Uterus (tissue), 2 donors: ENCODE results near the gene GM2A.

Source experiments
- POLR2A ChIP-seq, 2 donors: fragments of 450-650 bp; IDR thresholded peaks; one replicate each; pipeline ENCODE4 v1.6.1; 2016; ENCODE audit warnings: antibody characterized with exemption in 2 of 2, mild to moderate bottlenecking in 1 of 2, moderate library complexity in 1 of 2
- TF ChIP-seq, protein P1 (sequence below), 4 experiments: fragments of 200-600 bp in 2 of 4; fragments of 450-650 bp in 2 of 4; sonication (generic) in 2 of 4; IDR thresholded peaks; one replicate each; pipeline ENCODE4 v1.5.1; 2016 to 2019; ENCODE audit warnings: antibody characterized with exemption in 4 of 4, mild to moderate bottlenecking in 2 of 4, moderate library complexity in 1 of 4

GRCh38 chr5:151234476-151235238 lies 18.3 kb upstream of the GM2A start:
- TF ChIP-seq, protein P1, sequence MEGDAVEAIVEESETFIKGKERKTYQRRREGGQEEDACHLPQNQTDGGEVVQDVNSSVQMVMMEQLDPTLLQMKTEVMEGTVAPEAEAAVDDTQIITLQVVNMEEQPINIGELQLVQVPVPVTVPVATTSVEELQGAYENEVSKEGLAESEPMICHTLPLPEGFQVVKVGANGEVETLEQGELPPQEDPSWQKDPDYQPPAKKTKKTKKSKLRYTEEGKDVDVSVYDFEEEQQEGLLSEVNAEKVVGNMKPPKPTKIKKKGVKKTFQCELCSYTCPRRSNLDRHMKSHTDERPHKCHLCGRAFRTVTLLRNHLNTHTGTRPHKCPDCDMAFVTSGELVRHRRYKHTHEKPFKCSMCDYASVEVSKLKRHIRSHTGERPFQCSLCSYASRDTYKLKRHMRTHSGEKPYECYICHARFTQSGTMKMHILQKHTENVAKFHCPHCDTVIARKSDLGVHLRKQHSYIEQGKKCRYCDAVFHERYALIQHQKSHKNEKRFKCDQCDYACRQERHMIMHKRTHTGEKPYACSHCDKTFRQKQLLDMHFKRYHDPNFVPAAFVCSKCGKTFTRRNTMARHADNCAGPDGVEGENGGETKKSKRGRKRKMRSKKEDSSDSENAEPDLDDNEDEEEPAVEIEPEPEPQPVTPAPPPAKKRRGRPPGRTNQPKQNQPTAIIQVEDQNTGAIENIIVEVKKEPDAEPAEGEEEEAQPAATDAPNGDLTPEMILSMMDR (IDR thresholded peaks at IDR 0.05), result peak in 1 of 4 experiments; percentile 5
- TF ChIP-seq POLR2A (IDR thresholded peaks at IDR 0.05), result peak in 1 of 2 donors; percentile 26
